IPS DF 4.7 (cell line): ENCODE results near the gene CCL18.
"Not testable (repeated sequence)": the region's sequence is repeated elsewhere in the genome, so short reads cannot be mapped to it uniquely, and the experiment has no call there.

Source experiments
- DNase-seq: peaks from one replicate; pipeline ENCODE4 v3.0.0-alpha.2; 2013; ENCODE audit warnings: low spot score; ENCODE audit errors: extremely low read depth

The CCL18 gene

DNA sequence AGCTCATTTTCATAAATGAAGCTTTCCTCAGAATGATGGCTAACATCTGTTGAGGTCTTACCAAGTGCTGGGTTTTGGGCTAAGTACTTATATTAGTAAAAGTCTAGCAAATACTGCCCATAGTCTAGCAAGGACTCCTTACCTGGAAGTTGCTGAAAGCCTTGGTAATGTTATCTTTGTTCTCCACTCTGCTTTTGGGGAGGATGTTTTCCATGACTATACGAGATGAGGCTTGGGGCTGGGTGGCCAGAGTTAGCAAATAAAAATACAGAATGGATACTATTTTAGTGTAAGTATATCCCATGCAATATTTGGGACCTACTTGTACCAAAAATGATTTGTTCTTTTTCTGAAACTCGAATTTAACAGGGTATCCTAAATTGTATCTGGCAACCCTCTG lies 7.7 kb downstream of the CCL18 start:
- no peak for DNase-seq

DNA sequence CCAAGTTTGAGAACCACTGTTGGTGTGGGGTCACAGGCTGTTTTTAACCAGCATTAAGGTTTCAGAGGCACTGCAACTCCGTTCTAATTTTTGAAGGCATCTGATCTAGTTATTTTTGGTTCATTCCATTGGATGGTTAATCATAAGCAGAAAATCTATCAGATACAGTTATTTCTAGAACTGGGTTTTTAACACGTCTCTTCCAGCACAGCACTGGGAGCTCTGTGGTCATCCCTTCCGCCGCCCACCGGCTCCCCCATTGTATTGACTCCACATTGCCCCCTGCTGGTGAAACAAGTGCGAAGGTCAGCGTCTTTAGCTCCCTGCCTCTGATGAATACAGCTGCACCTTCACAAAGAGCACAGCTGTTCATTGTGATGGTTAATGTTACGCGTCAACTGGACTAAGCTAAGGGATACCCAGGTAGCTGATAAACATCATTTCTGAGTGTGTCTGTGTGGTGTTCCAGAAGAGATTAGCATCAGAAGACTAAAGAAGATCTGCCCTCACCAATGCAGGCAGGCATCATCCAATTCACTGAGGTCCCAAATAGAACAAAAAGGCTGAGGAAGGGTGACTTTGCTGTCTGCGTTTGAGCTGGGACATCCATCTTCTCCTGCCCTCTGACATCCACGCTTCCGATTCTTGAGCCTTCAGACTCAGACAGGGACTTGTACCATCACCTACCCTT lies 8.5 kb downstream of the CCL18 start:
- DNase-seq: peak; percentile 84

GRCh38 chr17:36074365-36074764 lies 10.3 kb downstream of the CCL18 start:
- no peak for DNase-seq

GRCh38 chr17:36081681-36082471 lies 17.8 kb downstream of the CCL18 start:
- DNase-seq: not testable (repeated sequence)

DNA sequence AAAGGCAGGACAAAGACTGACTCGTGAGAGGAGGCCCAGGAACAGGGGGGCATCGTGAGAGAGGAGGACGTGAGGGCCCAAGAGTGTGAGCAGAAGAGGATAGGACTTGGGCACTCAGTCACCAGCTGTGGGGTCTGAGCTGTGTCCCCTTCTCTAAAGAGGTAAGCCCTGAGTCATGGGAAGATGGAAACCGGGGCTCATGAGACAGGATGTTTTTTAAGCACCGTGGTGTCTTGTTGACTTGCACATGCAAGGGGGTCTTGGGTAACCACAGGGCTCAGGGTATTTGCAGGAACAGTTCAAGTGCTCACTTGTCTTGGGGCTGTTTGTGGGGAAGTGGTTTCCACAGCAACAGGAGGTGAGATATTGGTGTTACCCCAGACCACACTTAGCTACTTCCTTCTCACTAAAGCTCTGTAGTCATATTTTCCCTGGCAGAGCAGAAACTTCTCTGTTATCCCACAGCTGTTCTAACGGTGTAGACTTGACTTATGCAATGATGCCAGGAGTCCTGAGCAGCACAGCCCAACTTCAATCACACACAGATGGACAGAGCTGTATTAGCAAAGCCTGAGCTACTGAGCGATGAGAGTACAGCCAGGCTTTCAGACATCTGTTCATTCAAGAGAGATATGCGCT lies 18.5 kb downstream of the CCL18 start:
- DNase-seq: not testable (repeated sequence)

DNA sequence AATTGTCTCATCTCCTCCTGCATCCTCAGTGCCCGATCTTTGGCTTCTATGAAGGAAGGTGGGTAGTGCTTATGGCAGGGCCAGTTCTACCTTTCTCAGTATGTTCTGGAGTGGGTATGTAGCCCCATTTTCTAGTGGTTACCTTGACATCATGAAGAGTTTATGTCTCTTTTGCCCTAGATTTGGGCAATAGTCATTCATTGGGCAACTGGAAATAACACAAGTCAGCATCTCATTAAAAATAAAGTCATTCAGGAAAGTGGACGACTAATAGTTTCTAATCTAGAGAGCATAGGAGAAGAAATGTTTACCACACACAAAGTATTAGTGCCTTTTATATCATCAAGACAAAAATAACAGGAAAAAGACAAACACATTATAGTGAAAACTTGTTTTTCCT lies 19.6 kb downstream of the CCL18 start:
- DNase-seq: not testable (repeated sequence)

- no peak for DNase-seq
These were observed 21.7 kb downstream of the CCL18 start for GRCh38 chr17:36085765-36086164.

DNA sequence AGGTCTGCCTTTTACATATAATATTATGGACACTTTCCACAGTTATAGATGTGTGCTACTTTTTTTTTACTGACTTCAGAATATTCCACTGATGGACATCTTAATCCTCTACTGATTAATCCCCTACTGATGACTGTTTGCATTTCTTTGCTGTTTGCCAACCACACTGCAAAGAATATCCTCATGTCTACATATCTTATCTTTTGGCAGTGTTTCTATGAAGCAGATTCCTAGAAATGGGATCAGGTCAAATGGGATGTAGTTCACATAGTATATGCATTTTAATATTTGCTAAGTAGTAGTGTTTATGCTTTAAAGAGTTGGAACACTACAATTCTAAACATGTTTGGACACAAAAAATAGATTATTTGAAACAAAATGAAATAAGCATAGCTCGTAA lies 22.7 kb downstream of the CCL18 start:
- no peak for DNase-seq

GRCh38 chr17:36087471-36087870 lies 23.4 kb downstream of the CCL18 start:
- DNase-seq: not testable (repeated sequence)

GRCh38 chr17:36087897-36088572 lies 24.0 kb downstream of the CCL18 start:
- DNase-seq: not testable (repeated sequence)

DNA sequence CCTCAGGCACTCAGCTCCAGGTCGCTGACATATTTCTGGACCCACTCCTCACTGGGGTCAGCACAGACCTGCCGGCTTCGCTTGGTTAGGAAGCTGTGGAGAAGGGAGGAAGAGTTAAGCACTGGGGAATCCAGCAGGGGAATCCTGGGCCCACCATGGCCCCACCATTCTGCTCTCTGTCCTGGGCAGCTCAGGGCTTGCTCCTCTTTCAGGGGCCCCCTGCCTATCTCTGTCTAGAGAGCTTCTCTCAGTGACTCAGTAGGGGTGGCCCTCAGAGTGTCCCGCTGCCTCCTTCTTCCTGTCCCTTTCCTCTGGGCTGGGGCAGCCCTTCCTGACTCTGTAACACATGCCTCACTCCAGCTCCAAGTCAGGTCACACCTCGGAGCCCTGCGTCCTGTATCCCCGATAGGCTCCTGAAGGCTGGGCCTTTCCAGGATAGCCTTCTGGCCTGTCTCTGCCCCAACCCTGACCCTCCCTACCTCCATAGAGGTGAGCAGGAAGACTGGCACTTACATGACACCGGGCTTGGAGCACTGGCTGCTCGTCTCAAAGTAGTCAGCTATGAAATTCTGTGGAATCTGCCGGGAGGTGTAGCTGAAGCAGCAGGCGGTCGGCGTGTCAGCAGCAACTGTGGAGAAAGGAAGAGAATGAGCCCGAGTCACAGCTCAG lies 24.7 kb downstream of the CCL18 start:
- DNase-seq: no peak

DNA sequence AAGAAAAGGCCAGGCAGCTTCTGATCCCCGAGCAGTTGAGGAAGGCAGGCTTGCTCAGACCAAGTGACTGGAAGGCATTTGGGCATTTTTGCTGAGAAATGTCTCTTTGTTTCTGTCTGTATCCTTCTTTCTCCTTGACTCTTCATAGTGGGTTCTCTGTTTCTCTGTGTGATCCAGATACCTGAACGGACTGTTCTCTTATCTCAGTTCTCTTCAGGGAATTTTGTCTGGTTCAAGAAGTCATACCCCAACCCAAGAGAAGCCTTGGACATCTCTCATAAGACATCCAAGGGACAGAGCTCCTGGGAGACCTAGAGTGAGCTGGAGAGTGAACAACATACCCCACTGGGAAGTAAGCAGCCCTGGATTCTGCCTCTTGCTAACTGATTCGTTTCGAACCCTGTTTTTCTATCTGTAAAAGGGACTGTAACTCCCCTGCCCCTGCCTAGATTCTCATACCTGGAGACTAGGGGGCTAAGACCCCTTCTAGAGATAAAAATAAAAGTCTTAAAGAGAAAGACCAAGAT lies 25.3 kb downstream of the CCL18 start:
- DNase-seq: no peak

- DNase-seq: no peak
These were observed 26.1 kb downstream of the CCL18 start, which contains the start of gene CCL3 for GRCh38 chr17:36089888-36090836. CCL3 (minus strand) TSS chr17:36090143; CDS start chr17:36090058, 85 bp downstream.

DNA sequence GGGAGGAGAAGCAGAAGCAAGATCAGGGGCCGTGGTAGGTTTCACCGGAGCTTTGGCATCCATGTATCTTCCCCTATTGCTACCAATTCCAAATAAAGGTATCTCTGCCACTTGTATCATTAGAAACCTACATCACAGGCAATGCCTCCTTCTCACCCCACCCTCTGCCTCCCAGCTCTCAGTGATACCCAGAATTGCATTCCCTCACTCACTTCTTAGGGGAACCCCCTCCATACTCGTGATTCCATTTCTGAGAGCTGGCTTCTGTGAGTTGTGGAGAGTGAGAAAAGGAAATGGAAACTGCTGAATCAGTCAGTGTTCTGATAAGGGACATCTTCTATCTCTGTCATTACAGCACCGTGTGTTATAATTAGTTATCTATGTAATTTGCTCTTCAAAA lies 28.2 kb downstream of the CCL18 start:
- no peak for DNase-seq

GRCh38 chr17:36092715-36093114 lies 28.6 kb downstream of the CCL18 start:
- DNase-seq: not testable (repeated sequence)

- DNase-seq: no peak
These were observed 30.2 kb downstream of the CCL18 start for GRCh38 chr17:36094232-36094631.

DNA sequence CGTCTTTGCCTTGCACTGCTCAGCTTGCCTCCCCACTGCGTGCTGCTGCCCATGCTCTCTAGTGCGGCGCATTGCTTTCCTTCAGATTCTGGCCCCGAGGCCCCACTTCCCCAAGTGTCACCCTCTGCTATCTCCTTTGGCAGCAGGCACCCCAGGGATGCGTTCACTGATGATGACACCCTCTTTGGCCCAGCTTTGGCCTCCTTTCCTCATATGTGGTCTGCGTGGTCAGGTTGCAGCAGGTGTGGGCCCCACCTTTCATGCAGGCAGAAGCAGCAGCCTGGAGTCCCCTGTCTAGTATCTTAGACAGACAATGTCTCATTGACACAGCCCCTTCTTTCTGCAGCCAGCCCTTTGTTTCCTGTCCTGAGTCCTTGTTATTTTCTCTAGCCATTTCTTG lies 30.7 kb downstream of the CCL18 start:
- no peak for DNase-seq

DNA sequence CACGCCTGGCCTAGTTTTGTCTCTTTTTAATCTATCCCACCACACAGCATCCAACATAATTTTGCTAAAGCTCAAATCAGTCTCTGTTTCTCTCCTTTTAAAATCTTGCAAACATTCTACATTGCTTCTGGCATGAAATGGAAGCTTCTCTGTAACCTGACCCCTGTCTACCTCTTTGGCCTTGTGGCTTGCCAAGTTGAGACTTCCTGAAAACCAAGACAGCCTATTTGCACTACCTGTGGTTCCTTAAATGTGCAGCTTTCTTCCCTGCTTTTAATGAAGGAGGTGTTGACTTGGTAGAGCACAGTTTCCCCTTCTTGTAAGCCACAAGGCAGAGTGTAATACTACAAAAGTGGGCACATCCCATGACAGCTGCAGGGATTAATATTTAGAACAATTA lies 31.9 kb downstream of the CCL18 start:
- DNase-seq: no peak

DNA sequence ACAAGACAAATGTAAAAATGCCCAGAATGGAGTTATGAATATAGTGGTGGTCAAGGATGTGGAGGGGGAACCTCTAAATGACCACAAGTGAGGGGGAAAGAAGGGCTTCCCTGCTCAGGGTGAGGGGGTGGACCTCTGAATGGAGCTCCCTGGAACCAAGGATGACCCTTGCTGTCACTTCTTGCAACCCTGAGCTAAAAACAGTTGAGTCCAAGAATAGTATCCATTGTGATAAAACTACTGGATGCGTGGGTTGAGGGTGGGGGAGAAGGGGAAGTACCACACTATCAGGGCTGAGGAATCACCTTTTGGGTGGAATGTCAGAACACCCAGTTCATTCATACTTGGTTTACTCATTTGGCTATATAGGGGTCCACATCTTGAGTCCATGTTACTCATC lies 34.9 kb downstream of the CCL18 start:
- DNase-seq: not testable (repeated sequence)
